Measurements from ENCODE around the gene CDC25A.

The CDC25A gene

DNA sequence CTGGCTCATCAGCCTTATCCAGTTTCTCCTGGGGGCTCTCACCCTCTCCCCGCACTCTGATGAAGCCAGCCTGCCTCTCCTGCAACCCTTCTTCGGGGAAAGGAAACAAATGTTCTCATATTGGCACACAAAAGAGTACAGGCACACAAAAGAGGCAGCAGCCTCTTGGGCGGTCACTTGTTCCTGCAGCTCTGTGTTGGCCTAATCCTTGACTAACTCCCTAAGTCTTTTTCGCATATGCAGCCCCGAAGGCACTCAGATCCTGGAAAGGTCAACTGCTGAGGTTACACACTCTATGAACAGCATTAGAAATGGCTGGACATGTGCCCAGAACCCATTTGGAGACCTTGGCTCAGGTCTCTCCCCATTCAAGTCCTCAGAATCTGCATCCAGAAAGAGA, 27.7 kb upstream of the CDC25A start:
- Histone ChIP-seq H3K36me3 (ENCODE audit: insufficient read depth, low read length) (no peaks in the 10 kb centered on the region), H3K9me2 (ENCODE audit: low read depth, low read length) (no peaks in the 10 kb centered on the region), H4K20me1 (ENCODE audit: insufficient read depth, low read length) (no peaks in the 10 kb centered on the region), H3K4me3 (ENCODE audit: low read depth, low read length, poor library complexity, severe bottlenecking) (no peak overlapping the region), H3K79me2 (ENCODE audit: insufficient read depth, low read length) (no peaks in the 10 kb centered on the region), H2AFZ (ENCODE audit: low read length) (no peak overlapping the region), H3K27me3 (ENCODE audit: insufficient read depth, low read length) (no peaks in the 10 kb centered on the region), H3K9me3 (ENCODE audit: low read length) (no peaks in the 10 kb centered on the region), H3F3A (ENCODE audit: insufficient read depth, low read length) (no peaks in the 10 kb centered on the region), H3K27ac (ENCODE audit: low read depth, low read length, poor library complexity, severe bottlenecking) (no peak overlapping the region), H3K4me1 (ENCODE audit: insufficient read depth, low read length, severe bottlenecking) (no peaks in the 10 kb centered on the region), H3K9ac (ENCODE audit: low read length) (no peak overlapping the region), H3K4me2 (ENCODE audit: low read length) (no peak overlapping the region)
- TF ChIP-seq CTCF (IDR thresholded peaks at IDR 0.05; ENCODE audit: low read length) (no peak), EZH2 (IDR thresholded peaks at IDR 0.05; ENCODE audit: borderline replicate concordance, low read length) (no peak)

DNA sequence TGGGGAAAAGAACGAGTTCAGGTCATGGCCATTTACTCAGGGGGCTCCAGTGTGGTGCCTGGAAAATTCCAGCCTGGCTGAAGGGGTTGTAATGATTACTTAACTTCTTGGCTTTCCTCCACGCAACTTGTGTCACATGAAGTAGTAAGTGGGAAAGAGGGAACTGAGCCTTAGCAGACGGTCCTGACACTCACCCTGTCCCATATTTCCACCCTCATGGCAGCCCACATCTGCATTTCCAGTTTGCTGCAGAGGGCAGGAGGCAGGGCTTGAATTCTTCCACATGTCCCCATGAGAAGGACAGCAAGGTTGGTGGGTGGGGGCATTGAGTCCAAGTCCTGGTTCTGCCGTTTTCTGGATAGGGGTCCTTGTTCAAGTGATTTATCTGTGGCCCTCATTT, 27.2 kb upstream of the CDC25A start:
- H3K79me2 ChIP-seq (ENCODE audit: insufficient read depth, low read length), result no peaks in the 10 kb centered on the region
- no peak overlapping the region for H3K27ac ChIP-seq (ENCODE audit: low read depth, low read length, poor library complexity, severe bottlenecking)
- no peak overlapping the region for H3K4me2 ChIP-seq (ENCODE audit: low read length)

DNA sequence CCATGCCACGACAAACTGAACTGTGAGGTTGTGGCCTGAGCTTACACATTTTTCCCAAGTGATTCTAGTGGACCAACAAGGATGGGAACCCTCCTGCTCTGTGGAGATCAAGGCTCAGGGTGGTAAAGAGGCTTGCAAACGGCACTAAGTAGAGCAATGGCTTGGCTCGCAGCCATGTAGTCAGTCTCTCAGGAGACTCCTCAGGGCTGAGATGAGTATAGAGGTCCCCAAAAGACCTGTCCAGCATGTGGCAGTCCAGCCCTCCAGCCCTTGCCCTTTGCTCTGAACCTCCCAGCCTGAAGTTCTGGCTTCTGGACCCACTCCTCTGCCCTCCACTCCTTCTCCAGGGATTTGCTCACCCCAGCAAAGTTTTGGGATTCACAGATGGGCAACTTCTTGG, 26.8 kb upstream of the CDC25A start:
- no peak for TF ChIP-seq CTCF (IDR thresholded peaks at IDR 0.05; ENCODE audit: low read length)
- TF ChIP-seq EZH2 (IDR thresholded peaks at IDR 0.05; ENCODE audit: borderline replicate concordance, low read length), result no peak
- H3K4me3 ChIP-seq (ENCODE audit: low read depth, low read length, poor library complexity, severe bottlenecking), result no peak overlapping the region
- no peaks in the 10 kb centered on the region for H3K79me2 ChIP-seq (ENCODE audit: insufficient read depth, low read length)
- H3K9me2 ChIP-seq (ENCODE audit: low read depth, low read length), result no peaks in the 10 kb centered on the region
- H3K27me3 ChIP-seq (ENCODE audit: insufficient read depth, low read length), result no peaks in the 10 kb centered on the region
- H3K9me3 ChIP-seq (ENCODE audit: low read length), result no peaks in the 10 kb centered on the region
- H2AFZ ChIP-seq (ENCODE audit: low read length), result no peak overlapping the region
- no peaks in the 10 kb centered on the region for H3K36me3 ChIP-seq (ENCODE audit: insufficient read depth, low read length)
- no peak overlapping the region for H3K27ac ChIP-seq (ENCODE audit: low read depth, low read length, poor library complexity, severe bottlenecking)
- H3K9ac ChIP-seq (ENCODE audit: low read length), result no peak overlapping the region
- H3F3A ChIP-seq (ENCODE audit: insufficient read depth, low read length), result no peaks in the 10 kb centered on the region
- H3K4me1 ChIP-seq (ENCODE audit: insufficient read depth, low read length, severe bottlenecking), result no peaks in the 10 kb centered on the region
- H4K20me1 ChIP-seq (ENCODE audit: insufficient read depth, low read length), result no peaks in the 10 kb centered on the region
- no peak overlapping the region for H3K4me2 ChIP-seq (ENCODE audit: low read length)

More for the DNA sequence above, 27.2 kb upstream of the CDC25A start:
- H3K4me3 ChIP-seq (ENCODE audit: low read depth, low read length, poor library complexity, severe bottlenecking), result no peak overlapping the region
- no peaks in the 10 kb centered on the region for H3K4me1 ChIP-seq (ENCODE audit: insufficient read depth, low read length, severe bottlenecking)
- H4K20me1 ChIP-seq (ENCODE audit: insufficient read depth, low read length), result no peaks in the 10 kb centered on the region
- no peak for TF ChIP-seq CTCF (IDR thresholded peaks at IDR 0.05; ENCODE audit: low read length)
- no peak for TF ChIP-seq EZH2 (IDR thresholded peaks at IDR 0.05; ENCODE audit: borderline replicate concordance, low read length)
- H3K36me3 ChIP-seq (ENCODE audit: insufficient read depth, low read length), result no peaks in the 10 kb centered on the region
- H3K9me2 ChIP-seq (ENCODE audit: low read depth, low read length), result no peaks in the 10 kb centered on the region
- no peak overlapping the region for H3K9ac ChIP-seq (ENCODE audit: low read length)
- H3K9me3 ChIP-seq (ENCODE audit: low read length), result no peaks in the 10 kb centered on the region
- H3K27me3 ChIP-seq (ENCODE audit: insufficient read depth, low read length), result no peaks in the 10 kb centered on the region
- H3F3A ChIP-seq (ENCODE audit: insufficient read depth, low read length), result no peaks in the 10 kb centered on the region
- H2AFZ ChIP-seq (ENCODE audit: low read length), result no peak overlapping the region
